OCI-LY7 (cell line): ENCODE measurements around the gene CHPF2. TPM values are rescaled to one million over a fixed set of nuclear protein-coding genes. Genes with fewer than 3 reads are reported as not detected.
A peak's percentile ranks its signal among the peaks of the same experiment; 100 is the strongest.

Source experiments
- BruUV-seq: library from RNA; stranded (reverse); fragments of 400-500 nt; replicated peaks from 2 replicates; lab custom pipeline; 2021; lab: Mats Ljungman, UMichigan
- CTCF ChIA-PET: fragments of 300-600 bp; sonication (Branson Sonifier 250); formaldehyde crosslinking; loops from one replicate; lab custom pipeline; 2022; ENCODE audit warnings: antibody characterized with exemption; ENCODE audit not compliant: unreplicated experiment; lab: Charles Lee
- POLR2A ChIA-PET: fragments of 300-600 bp; sonication (Branson Sonifier 250); formaldehyde crosslinking; loops from one replicate; lab custom pipeline; 2022; ENCODE audit warnings: antibody characterized with exemption; lab: Charles Lee
- DNase-seq: peaks from one replicate; pipeline ENCODE4 v3.0.0-alpha.2; 2015; ENCODE audit warnings: low spot score
- H2AFZ ChIP-seq: fragments of 200-600 bp; sonication (generic), shearing (Covaris generic); 2 replicates; pipeline ENCODE4 v1.6.1; 2014; ENCODE audit warnings: mild to moderate bottlenecking, antibody characterized with exemption, low read length, moderate library complexity
- H3K27ac ChIP-seq: fragments of 200-600 bp; sonication (generic); 2 replicates; pipeline ENCODE4 v1.5.1; 2014; ENCODE audit warnings: mixed run types, low read depth, mild to moderate bottlenecking, moderate library complexity, low read length, inconsistent platforms; ENCODE audit not compliant: poor library complexity, severe bottlenecking
- H3K36me3 ChIP-seq: fragments of 200-600 bp; sonication (generic); 2 replicates; pipeline ENCODE4 v1.6.1; 2014; ENCODE audit warnings: mild to moderate bottlenecking, antibody characterized with exemption, low read length, moderate library complexity, mixed read lengths; ENCODE audit not compliant: insufficient read depth
- H3K4me1 ChIP-seq: fragments of 200-600 bp; sonication (generic); 2 replicates; pipeline ENCODE4 v1.5.1; 2014; ENCODE audit warnings: mild to moderate bottlenecking, low read length; ENCODE audit not compliant: insufficient read depth, poor library complexity, severe bottlenecking
- H3K4me2 ChIP-seq: fragments of 200-600 bp; sonication (generic); 2 replicates; pipeline ENCODE4 v1.6.1; 2014; ENCODE audit warnings: mild to moderate bottlenecking, low read length
- H3K4me3 ChIP-seq: fragments of 200-600 bp; sonication (generic); 2 replicates; pipeline ENCODE4 v1.5.1; 2014; ENCODE audit warnings: mild to moderate bottlenecking, low read depth, low read length; ENCODE audit not compliant: poor library complexity, severe bottlenecking
- H3K79me2 ChIP-seq: fragments of 200-600 bp; sonication (generic); 2 replicates; pipeline ENCODE4 v1.6.1; 2016; ENCODE audit warnings: low read depth, mild to moderate bottlenecking, low read length, moderate library complexity, mixed read lengths; ENCODE audit not compliant: insufficient read depth
- H3K9me2 ChIP-seq: fragments of 200-600 bp; sonication (generic); 2 replicates; pipeline ENCODE4 v1.6.1; 2016; ENCODE audit warnings: mild to moderate bottlenecking, low read length, mixed read lengths; ENCODE audit not compliant: insufficient read depth
- H3K9me3 ChIP-seq: fragments of 200-600 bp; sonication (generic); 2 replicates; pipeline ENCODE4 v1.6.1; 2014; ENCODE audit warnings: mild to moderate bottlenecking, mixed run types, low read length, mixed read lengths
- H4K20me1 ChIP-seq: fragments of 200-600 bp; sonication (generic); 2 replicates; pipeline ENCODE4 v1.6.1; 2014; ENCODE audit warnings: mild to moderate bottlenecking, antibody characterized with exemption, low read length, moderate library complexity, mixed read lengths; ENCODE audit not compliant: insufficient read depth
- CTCF ChIP-seq: fragments of 200-600 bp; sonication (generic); conservative IDR thresholded peaks from 2 replicates; pipeline ENCODE4 v1.5.1; 2014; ENCODE audit warnings: mild to moderate bottlenecking, antibody characterized with exemption, low read length, moderate library complexity, mixed read lengths
- EZH2phosphoT487 ChIP-seq: fragments of 200-600 bp; sonication (generic); IDR thresholded peaks from 2 replicates; pipeline ENCODE4 v1.6.1; 2018; ENCODE audit warnings: low read depth, borderline replicate concordance, mild to moderate bottlenecking, mixed run types, antibody characterized with exemption, low read length, moderate library complexity, mixed read lengths
- intact Hi-C: fragments of 100-400 bp; cut with micrococcal nuclease; formaldehyde crosslinking; loops from one replicate; pipeline ENCODE4 v1.10.0; 2022; ENCODE audit not compliant: unreplicated experiment
- total RNA-seq, 2 experiments: library from RNA; depleted of rRNA in 1 of 2; stranded (reverse); fragments of >200 nt in 1 of 2; shearing (Covaris generic) in 1 of 2; gene quantifications; 2 replicates each; pipeline ENCODE4 v1.2.3, GENCODE V29; 2014 to 2022

The CHPF2 gene
- total RNA-seq, 2 experiments from 2014 or later, result 27.0 to 29.8 TPM

DNA sequence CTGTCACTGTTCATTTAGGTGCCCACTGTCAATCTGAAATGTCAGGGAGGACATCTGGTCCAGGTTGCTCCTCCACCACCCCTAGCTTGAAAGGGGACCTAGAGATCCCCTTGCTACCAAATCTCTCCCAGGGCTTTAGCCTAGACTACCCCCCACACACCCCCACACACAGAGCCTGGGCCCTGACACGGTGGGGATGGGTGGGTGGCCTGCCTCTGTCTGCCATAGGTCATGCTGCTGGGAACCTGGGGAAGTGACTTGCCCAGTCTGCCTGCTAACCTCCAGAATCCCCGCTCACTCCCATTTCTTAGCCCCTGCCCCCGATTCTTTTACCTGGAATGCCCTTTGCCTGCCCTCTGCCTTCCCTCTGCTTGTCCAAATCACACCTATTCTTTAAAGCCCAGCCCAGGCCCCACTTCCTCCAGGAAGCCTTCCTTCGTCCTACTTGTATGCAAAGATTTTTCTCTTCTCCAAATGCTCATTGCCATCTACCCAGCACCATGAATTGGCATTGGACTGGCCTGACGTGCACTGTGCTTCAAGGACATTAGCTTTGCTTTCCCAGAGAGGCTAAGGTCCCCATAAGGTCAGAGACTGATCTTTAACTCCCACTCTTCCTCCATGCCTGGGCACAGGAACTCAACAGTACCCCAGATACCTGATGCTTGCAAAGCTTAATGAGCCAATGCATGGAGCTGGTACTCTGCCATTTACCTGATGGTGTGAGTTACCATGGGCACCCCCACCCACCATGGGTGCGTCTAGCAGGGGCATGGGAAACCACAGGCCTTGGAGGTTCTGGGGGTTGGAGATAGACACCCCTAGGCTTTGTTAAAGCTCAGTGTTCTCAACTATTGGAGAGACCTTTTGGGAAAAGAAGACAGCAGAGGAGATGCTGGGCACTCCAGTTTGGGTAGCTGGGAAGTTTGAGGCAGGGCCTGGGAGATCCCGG is 18.2 kb downstream of the CHPF2 start:
- H3K9me2 ChIP-seq, result no peaks in the 10 kb centered on the region
- ChIA-PET CTCF (no interaction called here), POLR2A (interaction anchor here (0.6 to 0.9 kb wide), 2 partner anchors 12 to 37 kb away, joined by 3 read pairs; no protein-coding TSS in a partner anchor)
- DNase-seq, result no peak
- H4K20me1 ChIP-seq, result no peaks in the 10 kb centered on the region
- intact Hi-C loops, result no loop called here
- H3K27ac ChIP-seq, result no peak overlapping the region
- TF ChIP-seq EZH2phosphoT487 (no peak), CTCF (no peak)
- peaks cover 40% of the 10 kb centered on the region for H3K4me1 ChIP-seq
- H3K36me3 ChIP-seq, result no peaks in the 10 kb centered on the region
- BruUV-seq, result no TSS peak
- H3K4me3 ChIP-seq, result no peak overlapping the region
- H2AFZ ChIP-seq, result no peak overlapping the region
- H3K79me2 ChIP-seq, result no peaks in the 10 kb centered on the region
- H3K9me3 ChIP-seq, result no peaks in the 10 kb centered on the region
- no peak overlapping the region for H3K4me2 ChIP-seq

DNA sequence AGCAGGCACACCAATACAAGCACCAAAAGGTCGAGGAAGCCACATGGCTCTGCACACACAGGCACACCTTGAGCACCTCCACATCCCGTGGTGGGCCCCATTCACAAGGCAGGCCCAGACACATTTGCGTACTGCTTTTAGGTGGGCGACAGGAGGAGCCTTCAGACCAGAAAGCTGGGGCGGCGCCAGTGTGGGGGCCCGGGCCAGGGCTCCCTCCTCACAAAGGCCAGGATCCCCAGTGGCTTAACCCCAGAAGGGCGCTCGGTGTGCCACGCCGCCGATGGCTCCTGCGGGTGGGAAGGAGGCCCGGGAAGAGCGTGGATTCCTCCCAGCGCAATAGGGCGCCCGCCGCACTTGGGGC is 19.0 kb downstream of the CHPF2 start:
- intact Hi-C loops, result no loop called here
- no peak overlapping the region for H3K27ac ChIP-seq
- no peaks in the 10 kb centered on the region for H3K9me2 ChIP-seq
- peaks cover 33% of the 10 kb centered on the region for H3K4me1 ChIP-seq
- H4K20me1 ChIP-seq, result no peaks in the 10 kb centered on the region
- BruUV-seq, result no TSS peak
- ChIA-PET POLR2A (interaction anchor here (0.6 to 0.9 kb wide), 2 partner anchors 11 to 38 kb away, joined by 3 read pairs; no protein-coding TSS in a partner anchor), CTCF (no interaction called here)
- peak overlapping the region; percentile 63 for H2AFZ ChIP-seq
- TF ChIP-seq EZH2phosphoT487, result no peak
- TF ChIP-seq CTCF, result no peak
- H3K4me2 ChIP-seq, result peak overlapping the region; percentile 51
- peak; percentile 29 for DNase-seq
- H3K79me2 ChIP-seq, result no peaks in the 10 kb centered on the region
- H3K36me3 ChIP-seq, result no peaks in the 10 kb centered on the region
- H3K9me3 ChIP-seq, result no peaks in the 10 kb centered on the region
- peak overlapping the region; percentile 41 for H3K4me3 ChIP-seq
